Panc1 (cell line): Measurements from ENCODE around the gene CDH12. TPM values are rescaled to one million over a fixed set of nuclear protein-coding genes. Genes with fewer than 3 reads are reported as not detected.
"Not testable (repeated sequence)": the region's sequence is repeated elsewhere in the genome, so short reads cannot be mapped to it uniquely, and the experiment has no call there.

ENCODE experiments used
- ATAC-seq: fragments of 200-7000 bp; cut with Tn5 transposase; 2 replicates; pipeline ENCODE4 v1.9.1; 2020; ENCODE audit warnings: mild to moderate bottlenecking, moderate library complexity
- BruUV-seq: library from RNA; stranded (reverse); fragments of 400-500 nt; replicated peaks from 2 replicates; lab custom pipeline; 2021; lab: Mats Ljungman, UMichigan
- CTCF ChIA-PET: fragments of 300-600 bp; sonication (Branson Sonifier 250); formaldehyde crosslinking; loops from one replicate; lab custom pipeline; 2022; ENCODE audit warnings: antibody characterized with exemption; lab: Charles Lee
- POLR2A ChIA-PET: fragments of 300-600 bp; sonication (Branson Sonifier 250); formaldehyde crosslinking; loops from one replicate; lab custom pipeline; 2022; ENCODE audit warnings: antibody characterized with exemption; lab: Charles Lee
- DNase-seq: peaks from one replicate; pipeline ENCODE4 v3.0.0-alpha.2; 2010; ENCODE audit warnings: low read depth, low spot score
- H3K27ac ChIP-seq: 2 replicates; pipeline ENCODE4 v1.5.1; 2011; ENCODE audit warnings: mild to moderate bottlenecking, low read length, inconsistent platforms
- H3K27me3 ChIP-seq: fragments of 200-500 bp; sonication (Bioruptor generic); 2 replicates; pipeline ENCODE4 v1.6.0; 2014; ENCODE audit warnings: low read length, inconsistent platforms; ENCODE audit not compliant: control insufficient read depth, insufficient read depth
- H3K36me3 ChIP-seq: fragments of 200-500 bp; sonication (Bioruptor generic); 2 replicates; pipeline ENCODE4 v1.5.1; 2014; ENCODE audit warnings: inconsistent platforms, mild to moderate bottlenecking, low read length, moderate library complexity; ENCODE audit not compliant: control insufficient read depth, insufficient read depth
- H3K4me1 ChIP-seq: 2 replicates; pipeline ENCODE4 v1.5.1; 2011; ENCODE audit warnings: inconsistent platforms, mild to moderate bottlenecking, low read length, moderate library complexity; ENCODE audit not compliant: control insufficient read depth, insufficient read depth
- H3K4me3 ChIP-seq, 2 experiments: 2 replicates each; pipeline ENCODE4 v1.5.1; 2011 to 2012; ENCODE audit warnings: low read depth in 2 of 2, low read length in 2 of 2, mild to moderate bottlenecking in 2 of 2, inconsistent platforms in 1 of 2, moderate library complexity in 1 of 2
- H3K9me3 ChIP-seq: fragments of 200-500 bp; sonication (Bioruptor generic); 2 replicates; pipeline ENCODE4 v1.5.1; 2014; ENCODE audit warnings: low read depth, mild to moderate bottlenecking, inconsistent platforms, low read length, moderate library complexity; ENCODE audit not compliant: control insufficient read depth, insufficient read depth
- POLR2AphosphoS5 ChIP-seq: IDR thresholded peaks from 2 replicates; pipeline ENCODE4 v1.6.1; 2012; ENCODE audit warnings: mild to moderate bottlenecking, low read depth, low read length, moderate library complexity
- REST ChIP-seq, 2 experiments: IDR thresholded peaks; 2 replicates each; pipeline ENCODE4 v1.6.1; 2011 to 2012; ENCODE audit warnings: low read depth in 2 of 2, control low read depth in 1 of 2, low read length in 1 of 2, mild to moderate bottlenecking in 1 of 2, moderate library complexity in 1 of 2; ENCODE audit not compliant: insufficient read depth in 1 of 2
- SIN3A ChIP-seq: IDR thresholded peaks from 2 replicates; pipeline ENCODE4 v1.6.1; 2012; ENCODE audit warnings: low read depth, mild to moderate bottlenecking, low read length, moderate library complexity, borderline replicate concordance; ENCODE audit not compliant: insufficient read depth
- TCF7L2 ChIP-seq: IDR thresholded peaks from 2 replicates; pipeline ENCODE4 v1.6.1; 2011; ENCODE audit warnings: mild to moderate bottlenecking, low read depth, low read length, inconsistent platforms
- in situ Hi-C: cut with HindIII; loops from 2 replicates; pipeline ENCODE4 v1.10.0; 2016; ENCODE audit warnings: low sequenced_read_pairs, low pct_unique_long_range_greater_than_20kb
- intact Hi-C: fragments of 100-400 bp; cut with micrococcal nuclease; formaldehyde crosslinking; loops from one replicate; pipeline ENCODE4 v1.10.0; 2022; ENCODE audit not compliant: unreplicated experiment
- total RNA-seq: library from RNA; stranded (reverse); gene quantifications from one replicate; pipeline ENCODE4 v1.2.1, GENCODE V29; 2021; ENCODE audit not compliant: unreplicated experiment
- TF ChIP-seq, protein P1 (sequence below): fragments of 450-650 bp; IDR thresholded peaks from 2 replicates; pipeline ENCODE4 v1.5.1; 2017; ENCODE audit warnings: mild to moderate bottlenecking

CDH12 gene
- total RNA-seq, 1 experiment from 2014 or later = not detected

DNA sequence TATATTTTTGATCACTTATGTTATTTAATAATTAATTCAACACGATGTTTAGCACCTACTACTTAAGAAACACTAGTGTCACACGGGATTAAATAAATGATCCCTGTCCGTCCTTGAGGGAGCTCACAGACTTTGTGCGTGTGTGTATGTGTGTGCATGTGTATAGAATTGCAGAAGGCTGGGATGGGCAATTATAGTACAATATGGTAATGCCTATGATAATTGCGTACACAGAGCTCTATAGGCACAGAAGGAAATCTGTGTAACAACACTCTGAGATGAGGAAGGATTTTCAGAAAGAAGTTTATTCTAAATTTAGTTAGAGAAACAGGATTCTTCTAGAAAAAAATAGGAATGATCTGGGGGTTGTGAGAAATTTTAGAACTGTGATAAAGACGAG lies 76.9 kb downstream of the CDH12 start:
- Histone ChIP-seq H3K27me3 (no peaks in the 10 kb centered on the region), H3K9me3 (no peaks in the 10 kb centered on the region), H3K4me3 (no peak overlapping the region), H3K36me3 (no peaks in the 10 kb centered on the region), H3K27ac (no peak overlapping the region), H3K4me1 (no peaks in the 10 kb centered on the region)
- POLR2A ChIA-PET = no interaction called here
- no peak for TF ChIP-seq SIN3A
- TF ChIP-seq POLR2AphosphoS5 = no peak
- no peak for TF ChIP-seq TCF7L2
- TF ChIP-seq, protein P1, sequence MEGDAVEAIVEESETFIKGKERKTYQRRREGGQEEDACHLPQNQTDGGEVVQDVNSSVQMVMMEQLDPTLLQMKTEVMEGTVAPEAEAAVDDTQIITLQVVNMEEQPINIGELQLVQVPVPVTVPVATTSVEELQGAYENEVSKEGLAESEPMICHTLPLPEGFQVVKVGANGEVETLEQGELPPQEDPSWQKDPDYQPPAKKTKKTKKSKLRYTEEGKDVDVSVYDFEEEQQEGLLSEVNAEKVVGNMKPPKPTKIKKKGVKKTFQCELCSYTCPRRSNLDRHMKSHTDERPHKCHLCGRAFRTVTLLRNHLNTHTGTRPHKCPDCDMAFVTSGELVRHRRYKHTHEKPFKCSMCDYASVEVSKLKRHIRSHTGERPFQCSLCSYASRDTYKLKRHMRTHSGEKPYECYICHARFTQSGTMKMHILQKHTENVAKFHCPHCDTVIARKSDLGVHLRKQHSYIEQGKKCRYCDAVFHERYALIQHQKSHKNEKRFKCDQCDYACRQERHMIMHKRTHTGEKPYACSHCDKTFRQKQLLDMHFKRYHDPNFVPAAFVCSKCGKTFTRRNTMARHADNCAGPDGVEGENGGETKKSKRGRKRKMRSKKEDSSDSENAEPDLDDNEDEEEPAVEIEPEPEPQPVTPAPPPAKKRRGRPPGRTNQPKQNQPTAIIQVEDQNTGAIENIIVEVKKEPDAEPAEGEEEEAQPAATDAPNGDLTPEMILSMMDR = no peak
- TF ChIP-seq REST (IDR thresholded peaks at IDR 0.05; ENCODE audit: insufficient read depth in 1 of 2, low read depth in 2 of 2, low read length in 1 of 2) = no peak
- in situ Hi-C loops (no loop called here), intact Hi-C loops (no loop called here)
- no peak for DNase-seq
- BruUV-seq = no TSS peak
- CTCF ChIA-PET = no interaction called here
- ATAC-seq = no peak

GRCh38 chr5:22774214-22774613 lies 78.9 kb downstream of the CDH12 start:
- in situ Hi-C loops, H3K36me3 ChIP-seq, ATAC-seq, POLR2A ChIA-PET, CTCF ChIA-PET, H3K27ac ChIP-seq, H3K4me3 ChIP-seq, H3K9me3 ChIP-seq, DNase-seq, H3K27me3 ChIP-seq, BruUV-seq, intact Hi-C loops, H3K4me1 ChIP-seq: not testable (repeated sequence)

DNA sequence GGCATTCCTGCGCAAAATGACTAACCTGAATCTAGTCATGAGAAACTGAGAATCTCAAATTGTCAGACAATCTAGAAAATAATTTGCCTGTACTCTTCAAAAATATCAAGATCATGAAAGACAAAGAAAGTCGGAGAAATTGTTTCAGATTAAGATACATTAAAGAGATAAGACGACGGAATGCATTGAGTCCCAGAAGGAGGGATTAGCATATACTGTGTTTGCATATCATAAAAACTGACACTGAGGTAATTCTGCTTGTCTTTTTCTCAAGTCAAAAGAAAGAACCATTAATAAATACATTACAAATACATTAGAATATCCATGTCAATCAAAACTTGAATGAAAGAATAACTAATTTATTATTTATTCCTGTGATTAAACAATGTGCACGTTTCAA lies 88.4 kb downstream of the CDH12 start:
- H3K4me3 ChIP-seq = no peak overlapping the region
- in situ Hi-C loops = no loop called here
- DNase-seq = no peak
- no TSS peak for BruUV-seq
- ChIA-PET CTCF (no interaction called here), POLR2A (no interaction called here)
- no peaks in the 10 kb centered on the region for H3K36me3 ChIP-seq
- ATAC-seq = no peak
- no peaks in the 10 kb centered on the region for H3K27me3 ChIP-seq
- intact Hi-C loops = no loop called here
- no peak for TF ChIP-seq TCF7L2
- no peak for TF ChIP-seq POLR2AphosphoS5
- TF ChIP-seq, protein P1 = no peak
- no peak for TF ChIP-seq SIN3A
- no peak for TF ChIP-seq REST (IDR thresholded peaks at IDR 0.05; ENCODE audit: insufficient read depth in 1 of 2, low read depth in 2 of 2, low read length in 1 of 2)
- no peaks in the 10 kb centered on the region for H3K9me3 ChIP-seq
- H3K4me1 ChIP-seq = no peaks in the 10 kb centered on the region
- no peak overlapping the region for H3K27ac ChIP-seq
